K562 (cell line): ENCODE measurements around the gene PLEKHA6. TPM values are rescaled to one million over a fixed set of nuclear protein-coding genes. Genes with fewer than 3 reads are reported as not detected.

Experiments used
- ATAC-seq: fragments of 200-7000 bp; cut with Tn5 transposase; 3 replicates; pipeline ENCODE4 v1.9.1; 2020; ENCODE audit warnings: moderate library complexity
- BruUV-seq: library from RNA; stranded (reverse); fragments of 400-500 nt; replicated peaks from 2 replicates; lab custom pipeline; 2021; lab: Mats Ljungman, UMichigan
- CTCF ChIA-PET: fragments of 300-600 bp; formaldehyde crosslinking; extraction: SDS; loops from one replicate; lab custom pipeline; 2021; ENCODE audit warnings: low intra/inter-chr PET ratio; lab: Yijun Ruan, JAX
- POLR2A ChIA-PET: fragments of 300-600, 350-650 bp; sonication (Branson Sonifier 250); formaldehyde crosslinking; extraction: SDS; loops from one replicate; lab custom pipeline; 2021; ENCODE audit warnings: antibody characterized with exemption, inconsistent platforms; lab: Yijun Ruan, JAX
- DNase-seq, 4 experiments: peaks; one replicate each; pipeline versions ENCODE4 v3.0.0 to v3.0.0-alpha.2; 2011 to 2018; ENCODE audit warnings: low spot score in 3 of 4, mixed read lengths in 3 of 4; ENCODE audit errors: extremely low read depth in 1 of 4
- FAIRE-seq: peaks from 2 replicates; lab custom pipeline; 2011; peaks lifted over from hg19 to GRCh38; lab: Jason Lieb, UNC
- H2AFZ ChIP-seq: 2 replicates; pipeline ENCODE4 v1.6.0; 2011; ENCODE audit warnings: low read depth, low read length, control low read depth, inconsistent platforms
- H3K27ac ChIP-seq: fragments of 200-600 bp; 3 replicates; pipeline ENCODE4 v1.8.0; 2011; ENCODE audit warnings: low read depth, mild to moderate bottlenecking, control low read depth, inconsistent platforms, low read length, moderate library complexity, mixed read lengths; ENCODE audit errors: extremely low read depth
- H3K27me3 ChIP-seq, 2 experiments: fragments of 300-600 bp in 1 of 2; 2 replicates in 1 of 2; 3 replicates in 1 of 2; pipeline versions ENCODE4 v1.6.0 to v1.8.0; 2011; ENCODE audit warnings: inconsistent platforms in 2 of 2, low read length in 2 of 2, mild to moderate bottlenecking in 1 of 2, mixed read lengths in 1 of 2, moderate library complexity in 1 of 2; ENCODE audit not compliant: control insufficient read depth in 2 of 2, insufficient read depth in 2 of 2
- H3K36me3 ChIP-seq: fragments of 300-600 bp; 3 replicates; pipeline ENCODE4 v1.8.0; 2011; ENCODE audit warnings: mild to moderate bottlenecking, low read length, inconsistent platforms; ENCODE audit not compliant: control insufficient read depth, insufficient read depth
- H3K4me1 ChIP-seq, 2 experiments: fragments of 200-600 bp in 1 of 2; replicated peaks in 1 of 2; 2 replicates in 1 of 2; 3 replicates in 1 of 2; pipeline versions ENCODE4 v1.5.1 to v1.8.0; 2011; ENCODE audit warnings: inconsistent platforms in 2 of 2, low read length in 2 of 2, mild to moderate bottlenecking in 1 of 2, mixed read lengths in 1 of 2, moderate library complexity in 1 of 2; ENCODE audit not compliant: control insufficient read depth in 2 of 2, insufficient read depth in 2 of 2
- H3K4me2 ChIP-seq: 2 replicates; pipeline ENCODE4 v1.6.1; 2011; ENCODE audit warnings: low read length, control low read depth, inconsistent platforms, mixed read lengths; ENCODE audit not compliant: insufficient read depth
- H3K4me3 ChIP-seq: fragments of 200-600 bp; sonication (generic), shearing (Covaris generic); 2 replicates; pipeline ENCODE4 v1.5.1; 2016; ENCODE audit warnings: control low read depth, inconsistent platforms
- H3K79me2 ChIP-seq: fragments of 200-600 bp; 3 replicates; pipeline ENCODE4 v1.8.0; 2011; ENCODE audit warnings: low read length, inconsistent platforms; ENCODE audit not compliant: control insufficient read depth, insufficient read depth
- H3K9ac ChIP-seq, 2 experiments: 2 replicates each; pipeline versions ENCODE4 v1.6.0 to v1.6.1; 2011; ENCODE audit warnings: low read depth in 2 of 2, low read length in 2 of 2, control low read depth in 1 of 2, inconsistent platforms in 1 of 2, mild to moderate bottlenecking in 1 of 2, mixed read lengths in 1 of 2; ENCODE audit not compliant: insufficient read depth in 1 of 2
- H3K9me1 ChIP-seq: one replicate; pipeline ENCODE4 v1.6.0; 2011; ENCODE audit warnings: inconsistent platforms, mild to moderate bottlenecking, low read length, moderate library complexity; ENCODE audit not compliant: control insufficient read depth, insufficient read depth
- H3K9me3 ChIP-seq: replicated peaks from 2 replicates; pipeline ENCODE4 v1.5.1; 2011; ENCODE audit warnings: low read depth, low read length, inconsistent platforms; ENCODE audit not compliant: control insufficient read depth, insufficient read depth
- H4K20me1 ChIP-seq: replicated peaks from 2 replicates; pipeline ENCODE4 v1.6.1; 2011; ENCODE audit warnings: low read length, inconsistent platforms, mixed read lengths; ENCODE audit not compliant: control insufficient read depth, insufficient read depth
- TFAP4 ChIP-seq: sonication (generic); formaldehyde crosslinking; IDR thresholded peaks from 2 replicates; pipeline ENCODE4 v1.8.0; 2022; ENCODE audit warnings: missing genetic modification reagents, mild to moderate bottlenecking, moderate library complexity, borderline replicate concordance
- ZNF280A ChIP-seq: fragments of 450-650 bp; IDR thresholded peaks from 2 replicates; pipeline ENCODE4 v1.6.1; 2018; ENCODE audit warnings: mild to moderate bottlenecking, low read depth; ENCODE audit not compliant: partially characterized antibody
- WGBS: fragments of 100-300 bp; shearing (Covaris generic); methylation state at CpG from one replicate; pipeline ENCODE4 v1.1.6; 2016; ENCODE audit warnings: low coverage, mixed read lengths; ENCODE audit not compliant: insufficient coverage; ENCODE audit errors: missing lambda C conversion rate; 5-methylcytosine and 5-hydroxymethylcytosine counted together
- in situ Hi-C: fragments of 300-500 bp; cut with MboI; formaldehyde crosslinking; loops from 4 replicates; pipeline ENCODE4 v1.15.0; 2018; ENCODE audit warnings: inconsistent platforms, mixed read lengths
- intact Hi-C: fragments of 100-400 bp; cut with micrococcal nuclease; formaldehyde crosslinking; loops from 2 replicates; pipeline ENCODE4 v1.14.2; 2022
- polyA plus RNA-seq, 8 experiments: library from polyadenylated mRNA; depleted of rRNA in 4 of 8; stranded (reverse) in 5 of 8; unstranded in 3 of 8; fragments of >200 nt; fragmentation: Nextera tagmentation in 2 of 8; fragmentation: Illumina TruSeq in 1 of 8; extraction: Ambion mirVana in 2 of 8; extraction: Trizol in 1 of 8; gene quantifications; 2 replicates each; pipeline versions ENCODE4 v1.2.1 to v1.2.3, GENCODE V29; 2011 to 2014; ENCODE audit warnings: inconsistent platforms in 1 of 8, missing spikeins in 1 of 8
- total RNA-seq, 7 experiments: library from RNA; depleted of rRNA in 6 of 7; stranded (reverse); fragments of >200 nt in 6 of 7; fragmentation: Illumina TruSeq in 2 of 7; extraction: Trizol in 2 of 7; gene quantifications; 2 replicates each; pipeline versions ENCODE4 v1.2.1 to v1.2.3, GENCODE V29; 2011 to 2021; ENCODE audit warnings: low replicate concordance in 1 of 7

PLEKHA6 gene
- total and polyA plus RNA-seq, 9 of the 15 experiments (the other 6 are each of a cell fraction or from before 2014, with no cell fraction given), result under 0.01 to 0.33 (median 0.01) TPM; not detected in 4

- Histone ChIP-seq H3K27ac (no peak overlapping the region), H3K9me3 (no peaks in the 10 kb centered on the region), H3K9me1 (no peaks in the 10 kb centered on the region), H3K4me2 (no peak overlapping the region), H3K9ac (no peak overlapping the region), H3K4me1 (peaks cover 18 to 27% of the 10 kb centered on the region in 2 experiments; a peak in 4 of 5 replicates), H3K4me3 (no peak overlapping the region), H3K27me3 (peaks cover 2 to 16% of the 10 kb centered on the region in 2 experiments; a peak in 3 of 5 replicates), H3K79me2 (no peaks in the 10 kb centered on the region), H4K20me1 (no peaks in the 10 kb centered on the region), H3K36me3 (no peaks in the 10 kb centered on the region), H2AFZ (no peak overlapping the region)
- TF ChIP-seq TFAP4 (peak; percentile 28; the same call in 1 of the 2 replicates), ZNF280A (no peak)
- BruUV-seq, result no TSS peak
- DNase-seq (no peak), ATAC-seq (no peak), FAIRE-seq (no peak)
- intact Hi-C loops, result no loop called here
- POLR2A ChIA-PET, result interaction anchor here (1.2 to 1.5 kb wide), 2 partner anchors 17 to 219 kb away, joined by 3 read pairs; no protein-coding TSS in a partner anchor
- in situ Hi-C loops, result no loop called here
- CTCF ChIA-PET, result no interaction called here
- WGBS, result 14% methylated on average over 6 of the region's 6 CpGs
These were observed 179.6 kb downstream of the PLEKHA6 start for GRCh38 chr1:204180133-204180532.
